ENCODE data around the gene FAM229B. TPM values are rescaled to one million over a fixed set of nuclear protein-coding genes. Genes with fewer than 3 reads are reported as not detected.

Gene FAM229B
- total and polyA plus RNA-seq, 2 of the 4 experiments (the other 2 are of a cell fraction) = 8.6 to 25.6 TPM

DNA sequence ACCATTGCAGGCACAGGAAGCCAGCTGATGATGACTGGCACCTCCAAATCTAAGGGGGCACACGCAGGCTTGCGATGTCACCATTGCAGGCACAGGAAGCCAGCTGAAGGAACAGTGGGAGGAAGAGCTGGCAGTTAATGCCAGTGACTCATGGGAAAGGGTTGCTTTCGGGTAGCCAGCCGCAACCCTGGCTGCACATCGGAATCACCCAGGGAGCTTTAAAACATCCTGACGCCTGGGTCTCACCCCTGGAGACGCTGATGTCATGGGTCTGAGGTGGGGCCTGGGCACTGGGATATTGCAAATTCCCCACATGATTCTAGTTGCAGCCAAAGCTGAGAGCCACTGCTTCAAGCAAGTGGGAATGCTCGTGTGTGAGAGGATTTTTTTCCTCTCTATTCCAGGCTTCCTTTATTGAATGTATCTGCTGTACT, 49.6 kb upstream of the FAM229B start:
- peaks cover 6% of the 10 kb centered on the region for H3K4me1 ChIP-seq (ENCODE audit: control insufficient read depth, insufficient read depth, low read length)
- no peak overlapping the region for H3K23ac ChIP-seq (ENCODE audit: low read depth, low read length)
- H3K27ac ChIP-seq (ENCODE audit: insufficient read depth, low read length) = no peak overlapping the region
- in situ Hi-C loops (cut with MboI; ENCODE audit: low sequenced_read_pairs) = loop anchor here (25.0 kb wide), 2 partner anchors 675 to 1000 kb away; no protein-coding TSS in a partner anchor
- no peak overlapping the region for H3K4me3 ChIP-seq (ENCODE audit: insufficient read depth, low read depth, low read length)
- POLR2A ChIA-PET (ENCODE audit: unreplicated experiment) = no interaction called here
- intact Hi-C loops (cut with micrococcal nuclease) = no loop called here
- peak overlapping the region; percentile 4; the same call in 1 of the 2 replicates for H3K4me2 ChIP-seq (ENCODE audit: low read depth, low read length)
- CTCF ChIA-PET = interaction anchor here (1.2 kb wide), 1 partner anchor 327 kb away, joined by 4 read pairs; no protein-coding TSS in a partner anchor
- H2BK20ac ChIP-seq (ENCODE audit: low read depth, low read length) = peak overlapping the region; percentile 43; the same call in 1 of the 2 replicates
- peak; percentile 90 for DNase-seq
- dilution Hi-C loops (cut with HindIII; ENCODE audit: low sequenced_read_pairs, unreplicated experiment) = no loop called here
- peak overlapping the region; percentile 58; the same call in 1 of the 3 replicates for H2BK15ac ChIP-seq (ENCODE audit: low read depth, low read length)
- no peaks in the 10 kb centered on the region for H3K79me1 ChIP-seq (ENCODE audit: low read depth in 1 of 2, low read length in 2 of 2)
- no peaks in the 10 kb centered on the region for H3K36me3 ChIP-seq (ENCODE audit: control insufficient read depth, insufficient read depth, low read length)
- H2AFZ ChIP-seq (replicated peaks; ENCODE audit: low read length, poor library complexity) = peak overlapping the region; percentile 78
- peak overlapping the region; percentile 33; the same call in 1 of the 2 replicates for H4K91ac ChIP-seq (ENCODE audit: insufficient read depth, low read depth, low read length)
- peak overlapping the region; percentile 47 for H2BK5ac ChIP-seq (ENCODE audit: low read depth, low read length, poor library complexity, severe bottlenecking)
- ATAC-seq (ENCODE audit: low read depth) = peak; percentile 96
- H4K8ac ChIP-seq (ENCODE audit: low read depth in 2 of 2, low read length in 2 of 2) = peak overlapping the region in 1 of 2 experiments; percentile 68; a peak in 1 of 4 replicates
- no peaks in the 10 kb centered on the region for H3K9me3 ChIP-seq (ENCODE audit: control insufficient read depth, insufficient read depth, low read length)
- no peak overlapping the region for H2AK9ac ChIP-seq (replicated peaks; ENCODE audit: low read depth, low read length, poor library complexity)
- BruUV-seq (replicated peaks) = no TSS peak
- peaks cover 17% of the 10 kb centered on the region; the same call in 1 of the 2 replicates for H3K9me1 ChIP-seq (ENCODE audit: insufficient read depth, low read length)
- H3K56ac ChIP-seq (ENCODE audit: extremely low read depth, insufficient read depth, low read length) = no peak overlapping the region
- H2AK5ac ChIP-seq (ENCODE audit: low read depth, low read length) = no peak overlapping the region; the same call in none of the 2 replicates
- peak overlapping the region; percentile 84; the same call in 1 of the 2 replicates for H2BK120ac ChIP-seq (ENCODE audit: low read depth, low read length)
- peaks cover 2% of the 10 kb centered on the region; the same call in 1 of the 2 replicates for H3K27me3 ChIP-seq (ENCODE audit: control insufficient read depth, insufficient read depth, low read length)
- WGBS, 2 experiments (ENCODE audit: extremely low coverage in 2 of 2, insufficient read length in 1 of 2) = 67% methylated on average over 3 of the region's 8 CpGs; no CpG with 5 or more reads in 1 of the 2 experiments
- peak overlapping the region; percentile 88 for H3K14ac ChIP-seq (replicated peaks; ENCODE audit: low read depth, low read length)
- H4K20me1 ChIP-seq (ENCODE audit: insufficient read depth, low read length) = no peaks in the 10 kb centered on the region
- H4K5ac ChIP-seq (ENCODE audit: low read depth, low read length) = no peak overlapping the region
- TF ChIP-seq MAFK (IDR thresholded peaks at IDR 0.05; ENCODE audit: low read depth, low read length) (no peak), SMC3 (IDR thresholded peaks at IDR 0.05; ENCODE audit: low read depth, low read length) (no peak), FOS (IDR thresholded peaks at IDR 0.05; ENCODE audit: low read depth, low read length) (peak; percentile 62), CHD1 (IDR thresholded peaks at IDR 0.05; ENCODE audit: low read depth, low read length) (0 out of 2 replicates have a peak, but pooled peaks have one; percentile 59), CEBPB (IDR thresholded peaks at IDR 0.05; ENCODE audit: low read depth, low read length) (peak; percentile 45), MXI1 (IDR thresholded peaks at IDR 0.05; ENCODE audit: borderline replicate concordance, low read depth, low read length) (no peak)
- TF ChIP-seq, protein P1, sequence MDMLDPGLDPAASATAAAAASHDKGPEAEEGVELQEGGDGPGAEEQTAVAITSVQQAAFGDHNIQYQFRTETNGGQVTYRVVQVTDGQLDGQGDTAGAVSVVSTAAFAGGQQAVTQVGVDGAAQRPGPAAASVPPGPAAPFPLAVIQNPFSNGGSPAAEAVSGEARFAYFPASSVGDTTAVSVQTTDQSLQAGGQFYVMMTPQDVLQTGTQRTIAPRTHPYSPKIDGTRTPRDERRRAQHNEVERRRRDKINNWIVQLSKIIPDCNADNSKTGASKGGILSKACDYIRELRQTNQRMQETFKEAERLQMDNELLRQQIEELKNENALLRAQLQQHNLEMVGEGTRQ (IDR thresholded peaks at IDR 0.05; ENCODE audit: low read depth, low read length) = peak; percentile 24; the same call in 1 of the 2 replicates
- no peak overlapping the region for H3K18ac ChIP-seq (ENCODE audit: low read depth, low read length)
- H3K4ac ChIP-seq (ENCODE audit: low read depth, low read length) = peak overlapping the region; percentile 58; the same call in 1 of the 2 replicates
- 0 out of 2 replicates have a peak overlapping the region, but pooled peaks have one; percentile 26 for H3K9ac ChIP-seq (ENCODE audit: low read depth, low read length)

All from IMR-90 (cell line).